Adrenal gland (tissue), 5 donors: ENCODE data around the gene MAP2K5.

Experiments used
- POLR2A ChIP-seq, 2 donors: fragments of 450-650 bp; IDR thresholded peaks; one replicate each; pipeline ENCODE4 v1.6.1; 2017; ENCODE audit warnings: antibody characterized with exemption in 2 of 2, mild to moderate bottlenecking in 2 of 2, moderate library complexity in 1 of 2
- TF ChIP-seq, protein P1 (sequence below), 6 experiments: fragments of 450-650 bp in 4 of 6; fragments of 200-600 bp in 2 of 6; sonication (generic) in 1 of 6; IDR thresholded peaks; 1 replicate in 5 of 6; 2 replicates in 1 of 6; pipeline versions ENCODE4 v1.5.1 to v1.8.0; 2016 to 2021; ENCODE audit warnings: antibody characterized with exemption in 6 of 6, mild to moderate bottlenecking in 2 of 6, moderate library complexity in 1 of 6
- donor health status: DM: no; HTN: no; CAD: no.

DNA sequence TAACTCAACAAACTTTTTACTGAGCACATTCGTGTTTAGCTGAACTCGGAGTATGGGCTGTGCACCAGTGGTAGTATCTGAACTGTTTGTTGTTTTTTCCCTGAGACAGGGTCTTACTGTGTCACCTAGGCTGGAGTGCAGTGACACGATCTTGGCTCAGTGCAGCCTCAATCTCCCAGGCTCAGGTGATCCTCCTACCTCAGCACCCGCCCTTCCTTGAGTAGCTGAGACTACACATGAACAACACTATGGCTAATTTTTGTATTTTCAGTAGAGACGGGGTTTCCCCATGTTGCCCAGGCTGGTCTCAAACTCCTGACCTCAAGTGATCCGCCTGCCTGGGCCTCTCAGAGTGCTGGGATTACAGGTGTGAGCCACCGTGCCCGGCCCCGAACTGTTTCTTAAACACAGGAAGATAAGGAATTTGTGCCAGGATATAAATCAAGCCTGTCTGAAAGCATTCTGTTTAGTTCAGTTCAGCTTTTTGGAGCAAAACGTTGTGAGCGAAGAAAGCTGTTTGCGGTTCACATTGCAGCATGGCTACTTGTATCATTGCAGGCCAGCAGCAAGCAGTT lies 242.4 kb downstream of the MAP2K5 start:
- TF ChIP-seq, protein P1, sequence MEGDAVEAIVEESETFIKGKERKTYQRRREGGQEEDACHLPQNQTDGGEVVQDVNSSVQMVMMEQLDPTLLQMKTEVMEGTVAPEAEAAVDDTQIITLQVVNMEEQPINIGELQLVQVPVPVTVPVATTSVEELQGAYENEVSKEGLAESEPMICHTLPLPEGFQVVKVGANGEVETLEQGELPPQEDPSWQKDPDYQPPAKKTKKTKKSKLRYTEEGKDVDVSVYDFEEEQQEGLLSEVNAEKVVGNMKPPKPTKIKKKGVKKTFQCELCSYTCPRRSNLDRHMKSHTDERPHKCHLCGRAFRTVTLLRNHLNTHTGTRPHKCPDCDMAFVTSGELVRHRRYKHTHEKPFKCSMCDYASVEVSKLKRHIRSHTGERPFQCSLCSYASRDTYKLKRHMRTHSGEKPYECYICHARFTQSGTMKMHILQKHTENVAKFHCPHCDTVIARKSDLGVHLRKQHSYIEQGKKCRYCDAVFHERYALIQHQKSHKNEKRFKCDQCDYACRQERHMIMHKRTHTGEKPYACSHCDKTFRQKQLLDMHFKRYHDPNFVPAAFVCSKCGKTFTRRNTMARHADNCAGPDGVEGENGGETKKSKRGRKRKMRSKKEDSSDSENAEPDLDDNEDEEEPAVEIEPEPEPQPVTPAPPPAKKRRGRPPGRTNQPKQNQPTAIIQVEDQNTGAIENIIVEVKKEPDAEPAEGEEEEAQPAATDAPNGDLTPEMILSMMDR (IDR thresholded peaks at IDR 0.05), result no peak
- TF ChIP-seq POLR2A (IDR thresholded peaks at IDR 0.05), result no peak
